HepG2 (cell line): ENCODE results near the gene TMEM135. TPM values are rescaled to one million over a fixed set of nuclear protein-coding genes. Genes with fewer than 3 reads are reported as not detected.

ENCODE experiments used
- DDIT3 ChIP-seq: sonication (generic); formaldehyde crosslinking; IDR thresholded peaks from 2 replicates; pipeline ENCODE4 v1.4.0; 2020; ENCODE audit warnings: mild to moderate bottlenecking, missing genetic modification reagents
- FOXM1 ChIP-seq: sonication (generic); formaldehyde crosslinking; IDR thresholded peaks from 2 replicates; pipeline ENCODE4 v1.5.0; 2020; ENCODE audit warnings: missing genetic modification reagents
- PHF8 ChIP-seq: sonication (generic); formaldehyde crosslinking; IDR thresholded peaks from 2 replicates; pipeline ENCODE4 v1.5.0; 2020; ENCODE audit warnings: missing genetic modification reagents
- RNF2 ChIP-seq: fragments of 450-650 bp; conservative IDR thresholded peaks from 2 replicates; pipeline ENCODE4 v1.6.1; 2016; ENCODE audit warnings: low read depth
- SKIL ChIP-seq: sonication (generic); formaldehyde crosslinking; IDR thresholded peaks from 2 replicates; pipeline ENCODE4 v1.8.0; 2022; ENCODE audit warnings: missing genetic modification reagents, mild to moderate bottlenecking, moderate library complexity, borderline replicate concordance
- SMC3 ChIP-seq: IDR thresholded peaks from 2 replicates; pipeline ENCODE4 v1.6.1; 2011; ENCODE audit warnings: low read length, improper control_type of control experiment
- TIGD3 ChIP-seq: sonication (generic); formaldehyde crosslinking; IDR thresholded peaks from 2 replicates; pipeline ENCODE4 v1.5.1; 2020; ENCODE audit warnings: mild to moderate bottlenecking, missing genetic modification reagents, borderline replicate concordance
- ZIK1 ChIP-seq: sonication (generic); formaldehyde crosslinking; IDR thresholded peaks from 2 replicates; pipeline ENCODE4 v1.5.0; 2020; ENCODE audit warnings: mild to moderate bottlenecking, low read depth, missing genetic modification reagents, borderline replicate concordance
- ZNF256 ChIP-seq: sonication (generic); formaldehyde crosslinking; conservative IDR thresholded peaks from 2 replicates; pipeline ENCODE4 v1.4.0; 2020; ENCODE audit warnings: missing genetic modification reagents
- ZNF318 ChIP-seq: sonication (generic); formaldehyde crosslinking; IDR thresholded peaks from 2 replicates; pipeline ENCODE4 v1.4.0; 2020; ENCODE audit warnings: mild to moderate bottlenecking, missing genetic modification reagents
- ZNF460 ChIP-seq: sonication (generic); formaldehyde crosslinking; IDR thresholded peaks from 2 replicates; pipeline ENCODE4 v1.5.1; 2020; ENCODE audit warnings: missing genetic modification reagents, mild to moderate bottlenecking, borderline replicate concordance
- ZNF597 ChIP-seq: sonication (generic); formaldehyde crosslinking; IDR thresholded peaks from 2 replicates; pipeline ENCODE4 v1.5.0; 2020; ENCODE audit warnings: missing genetic modification reagents
- ZNF652 ChIP-seq: IDR thresholded peaks from 2 replicates; pipeline ENCODE4 v1.6.1; 2016; ENCODE audit warnings: low read depth, borderline replicate concordance
- ZNF746 ChIP-seq: sonication (generic); formaldehyde crosslinking; IDR thresholded peaks from 2 replicates; pipeline ENCODE4 v1.8.0; 2022; ENCODE audit warnings: mild to moderate bottlenecking, missing genetic modification reagents
- ZNF777 ChIP-seq: sonication (generic); formaldehyde crosslinking; IDR thresholded peaks from 2 replicates; pipeline ENCODE4 v1.4.0; 2020; ENCODE audit warnings: missing genetic modification reagents
- polyA plus RNA-seq, 8 experiments: library from polyadenylated mRNA; depleted of rRNA in 3 of 8; stranded (reverse) in 7 of 8; unstranded in 1 of 8; fragments of >200 nt; fragmentation: Illumina TruSeq in 4 of 8; extraction: Trizol in 4 of 8; gene quantifications; 2 replicates each; pipeline versions ENCODE4 v1.2.1 to v1.2.3, GENCODE V29; 2011 to 2016; ENCODE audit warnings: low read depth in 4 of 8, missing spikeins in 1 of 8, mixed read lengths in 1 of 8; ENCODE audit not compliant: insufficient read depth in 1 of 8
- total RNA-seq, 5 experiments: library from RNA; depleted of rRNA; stranded (reverse); fragments of >200 nt; fragmentation: Illumina TruSeq; extraction: Trizol; gene quantifications; 2 replicates each; pipeline ENCODE4 v1.2.3, GENCODE V29; 2016; ENCODE audit warnings: low read depth in 1 of 5

Gene TMEM135
- total and polyA plus RNA-seq, 2 of the 13 experiments (the other 11 are each of a cell fraction or from before 2014, with no cell fraction given), result 36.6 to 88.9 TPM

- TF ChIP-seq ZNF318 (CRISPR knock-in tag) (no peak), DDIT3 (CRISPR knock-in tag) (no peak), ZNF777 (CRISPR knock-in tag) (peak; percentile 50; the same call in 1 of the 2 replicates), ZNF597 (CRISPR knock-in tag) (no peak), FOXM1 (CRISPR knock-in tag) (no peak), RNF2 (no peak; the same call in none of the 2 replicates), SKIL (CRISPR knock-in tag) (peak; percentile 89), ZNF256 (no peak), PHF8 (CRISPR knock-in tag) (peak; percentile 42; the same call in 1 of the 2 replicates), ZNF746 (CRISPR knock-in tag) (0 out of 2 replicates have a peak, but pooled peaks have one; percentile 44), ZNF460 (CRISPR knock-in tag) (peak; percentile 23; the same call in 1 of the 2 replicates), TIGD3 (CRISPR knock-in tag) (no peak), ZIK1 (CRISPR knock-in tag) (peak; percentile 87; the same call in 1 of the 2 replicates), ZNF652 (CRISPR knock-in tag) (peak; percentile 40; the same call in 1 of the 2 replicates), SMC3 (peak; percentile 7; the same call in 1 of the 2 replicates)
Observed at GRCh38 chr11:87037450-87038234, at the start of gene TMEM135 (continued).
